NCI-H1092 treated with DMSO at 0.1 percent for 48 hours (cell line): ENCODE results near the gene OSBP2.

ENCODE experiments used
- DNase-seq: peaks from one replicate; lab custom pipeline; 2025; lab: John Stamatoyannopoulos, UW

The OSBP2 gene

GRCh38 chr22:30868663-30869385 lies 174.2 kb downstream of the OSBP2 start:
- peak; percentile 54 for DNase-seq

GRCh38 chr22:30869667-30870395 lies 175.2 kb downstream of the OSBP2 start:
- no peak for DNase-seq

- DNase-seq: no peak
Measured at GRCh38 chr22:30870451-30871345, 176.0 kb downstream of the OSBP2 start.

- no peak for DNase-seq
Measured at GRCh38 chr22:30871391-30872284, 177.0 kb downstream of the OSBP2 start.

GRCh38 chr22:30872285-30873041 lies 177.8 kb downstream of the OSBP2 start:
- no peak for DNase-seq

- no peak for DNase-seq
Measured at GRCh38 chr22:30873086-30873650, 178.5 kb downstream of the OSBP2 start.

- no peak for DNase-seq
Measured at GRCh38 chr22:30873661-30874060, 179.0 kb downstream of the OSBP2 start.

- no peak for DNase-seq
Measured at GRCh38 chr22:30874431-30875370, 180.0 kb downstream of the OSBP2 start.

- no peak for DNase-seq
Measured at GRCh38 chr22:30875481-30876215, 181.0 kb downstream of the OSBP2 start.

GRCh38 chr22:30876221-30876751 lies 181.6 kb downstream of the OSBP2 start:
- no peak for DNase-seq

- peak; percentile 82 for DNase-seq
Measured at GRCh38 chr22:30876915-30877553, 182.4 kb downstream of the OSBP2 start.

- peak; percentile 50 for DNase-seq
Measured at GRCh38 chr22:30877662-30878515, 183.2 kb downstream of the OSBP2 start.

GRCh38 chr22:30878516-30879414 lies 184.1 kb downstream of the OSBP2 start:
- DNase-seq: peak; percentile 17

GRCh38 chr22:30879415-30879797 lies 184.7 kb downstream of the OSBP2 start:
- DNase-seq: no peak

GRCh38 chr22:30880181-30880601 lies 185.5 kb downstream of the OSBP2 start:
- DNase-seq: no peak

GRCh38 chr22:30880847-30881246 lies 186.2 kb downstream of the OSBP2 start:
- no peak for DNase-seq
